Measurements from ENCODE around the gene SLF2. TPM values are rescaled to one million over a fixed set of nuclear protein-coding genes. Genes with fewer than 3 reads are reported as not detected.
A peak's percentile ranks its signal among the peaks of the same experiment; 100 is the strongest.

SLF2 gene
- total RNA-seq, 2 experiments from 2014 or later = 30.9 to 34.3 TPM

GRCh38 chr10:100982916-100983830 is 70.4 kb downstream of the SLF2 start:
- Mint-ChIP-seq H3K9me3 (ENCODE audit: low read depth) (no peaks in the 10 kb centered on the region), H3K4me3 (no peak overlapping the region), H3K36me3 (ENCODE audit: low read depth) (peaks cover 22% of the 10 kb centered on the region), H3K4me1 (peaks cover 19% of the 10 kb centered on the region), H3K27me3 (no peaks in the 10 kb centered on the region), H3K27ac (no peak overlapping the region)
- POLR2A ChIA-PET = no interaction called here
- DNase-seq = no peak
- intact Hi-C loops (cut with DNase I, micrococcal nuclease) = no loop called here
- no peak for ATAC-seq
- CTCF ChIA-PET = interaction anchor here (0.7 kb wide), 2 partner anchors 232 to 305 kb away, joined by 3 read pairs; no protein-coding TSS in a partner anchor

DNA sequence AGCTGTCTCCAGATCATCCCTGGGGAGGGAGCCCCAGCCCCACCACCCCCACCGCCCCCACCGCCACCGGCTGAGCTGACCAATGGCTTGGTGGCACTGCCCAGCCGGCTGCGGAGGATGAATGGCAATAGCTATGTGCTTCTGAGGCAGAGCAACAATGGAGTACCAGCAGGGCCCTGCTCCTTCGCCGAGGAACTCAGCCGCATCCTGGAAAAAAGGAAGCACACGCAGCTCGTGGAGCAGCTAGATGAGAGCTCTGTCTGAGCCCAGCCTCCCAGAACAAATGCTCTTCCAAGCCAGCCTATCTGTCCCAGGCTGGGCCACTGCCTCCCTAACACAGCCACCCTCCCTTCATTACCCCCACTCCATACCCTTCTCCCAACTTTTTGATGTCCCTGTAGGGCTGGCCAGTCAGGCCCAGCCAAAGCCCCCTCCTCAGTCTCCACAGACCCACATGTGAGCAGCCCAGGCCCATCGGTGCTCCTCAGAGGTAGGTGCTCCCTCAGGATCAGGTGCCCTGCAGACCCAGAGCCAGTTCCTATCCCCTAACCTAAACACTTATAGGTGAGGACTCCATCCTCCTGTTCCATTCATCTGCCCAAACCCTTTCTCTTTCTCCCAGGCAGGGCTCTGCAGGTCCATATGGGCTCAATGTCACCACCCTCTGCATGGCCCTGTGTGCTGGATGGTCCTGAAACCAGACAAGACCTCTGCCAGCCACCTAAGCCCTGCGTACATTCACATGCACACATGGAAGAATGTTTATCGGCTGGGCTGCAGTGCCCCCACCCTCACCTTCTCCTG is 71.3 kb downstream of the SLF2 start:
- ChIA-PET POLR2A (no interaction called here), CTCF (no interaction called here)
- Mint-ChIP-seq H3K9me3 (ENCODE audit: low read depth) (no peaks in the 10 kb centered on the region), H3K4me3 (no peak overlapping the region), H3K27me3 (no peaks in the 10 kb centered on the region), H3K27ac (no peak overlapping the region), H3K4me1 (peaks cover 24% of the 10 kb centered on the region), H3K36me3 (ENCODE audit: low read depth) (peaks cover 22% of the 10 kb centered on the region)
- intact Hi-C loops (cut with DNase I, micrococcal nuclease) = no loop called here
- peak; percentile 1 for DNase-seq
- no peak for ATAC-seq

- ChIA-PET CTCF (interaction anchor here (1.7 to 4.7 kb wide), 2 partner anchors 13 to 30 kb away, joined by 5 to 42 read pairs; partner anchors contain the start of gene LZTS2), POLR2A (no interaction called here)
- H3K27me3 Mint-ChIP-seq = no peaks in the 10 kb centered on the region
- H3K36me3 Mint-ChIP-seq (ENCODE audit: low read depth) = peaks cover 29% of the 10 kb centered on the region
- no peak for ATAC-seq
- intact Hi-C loops (cut with DNase I, micrococcal nuclease) = no loop called here
- no peaks in the 10 kb centered on the region for H3K9me3 Mint-ChIP-seq (ENCODE audit: low read depth)
- no peak for DNase-seq
- H3K4me3 Mint-ChIP-seq = no peak overlapping the region
- H3K4me1 Mint-ChIP-seq = peaks cover 31% of the 10 kb centered on the region
- H3K27ac Mint-ChIP-seq = no peak overlapping the region
These were observed 72.0 kb downstream of the SLF2 start for GRCh38 chr10:100984672-100985177.

DNA sequence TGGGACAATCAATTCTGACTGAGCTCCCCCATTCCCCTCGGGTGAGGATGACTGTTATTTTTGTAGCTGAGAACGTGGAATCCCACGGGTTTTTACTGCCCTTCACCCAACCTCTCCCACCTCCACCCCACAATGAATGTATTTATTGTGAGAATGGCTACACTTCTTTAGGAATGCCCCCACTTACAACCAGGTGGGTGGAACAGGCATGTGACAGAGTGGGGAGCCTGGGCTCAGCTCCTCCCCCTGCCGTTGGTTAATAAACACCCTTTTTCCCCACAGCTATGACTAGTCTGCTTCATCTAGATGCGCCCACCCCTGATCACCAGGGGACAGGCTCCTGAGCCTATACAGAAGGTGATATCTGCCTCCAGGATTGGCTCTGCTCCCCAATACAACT is 72.6 kb downstream of the SLF2 start:
- no peak for ATAC-seq
- Mint-ChIP-seq H3K4me1 (peaks cover 34% of the 10 kb centered on the region), H3K4me3 (peak overlapping the region; percentile 100), H3K36me3 (ENCODE audit: low read depth) (peaks cover 31% of the 10 kb centered on the region), H3K27me3 (no peaks in the 10 kb centered on the region), H3K9me3 (ENCODE audit: low read depth) (no peaks in the 10 kb centered on the region), H3K27ac (no peak overlapping the region)
- no peak for DNase-seq
- CTCF ChIA-PET = interaction anchor here (1.7 to 4.7 kb wide), 2 partner anchors 12 to 30 kb away, joined by 5 to 42 read pairs; partner anchors contain the start of gene LZTS2
- intact Hi-C loops (cut with DNase I, micrococcal nuclease) = no loop called here
- POLR2A ChIA-PET = no interaction called here

- intact Hi-C loops (cut with DNase I, micrococcal nuclease) = no loop called here
- no peaks in the 10 kb centered on the region for H3K27me3 Mint-ChIP-seq
- peaks cover 43% of the 10 kb centered on the region for H3K4me1 Mint-ChIP-seq
- ChIA-PET CTCF (interaction anchor here (0.6 to 4.7 kb wide), 8 partner anchors 11 to 854 kb away, joined by 3 to 42 read pairs (median 3); partner anchors contain the start of genes LZTS2 and SEMA4G), POLR2A (interaction anchor here (0.7 kb wide), 1 partner anchor 78 kb away, joined by 3 read pairs; no protein-coding TSS in a partner anchor)
- peak overlapping the region; percentile 94 for H3K27ac Mint-ChIP-seq
- DNase-seq = no peak
- ATAC-seq = no peak
- H3K9me3 Mint-ChIP-seq (ENCODE audit: low read depth) = no peaks in the 10 kb centered on the region
- peak overlapping the region; percentile 100 for H3K4me3 Mint-ChIP-seq
- peaks cover 40% of the 10 kb centered on the region for H3K36me3 Mint-ChIP-seq (ENCODE audit: low read depth)
These were observed 73.8 kb downstream of the SLF2 start for GRCh38 chr10:100986623-100986951.

DNA sequence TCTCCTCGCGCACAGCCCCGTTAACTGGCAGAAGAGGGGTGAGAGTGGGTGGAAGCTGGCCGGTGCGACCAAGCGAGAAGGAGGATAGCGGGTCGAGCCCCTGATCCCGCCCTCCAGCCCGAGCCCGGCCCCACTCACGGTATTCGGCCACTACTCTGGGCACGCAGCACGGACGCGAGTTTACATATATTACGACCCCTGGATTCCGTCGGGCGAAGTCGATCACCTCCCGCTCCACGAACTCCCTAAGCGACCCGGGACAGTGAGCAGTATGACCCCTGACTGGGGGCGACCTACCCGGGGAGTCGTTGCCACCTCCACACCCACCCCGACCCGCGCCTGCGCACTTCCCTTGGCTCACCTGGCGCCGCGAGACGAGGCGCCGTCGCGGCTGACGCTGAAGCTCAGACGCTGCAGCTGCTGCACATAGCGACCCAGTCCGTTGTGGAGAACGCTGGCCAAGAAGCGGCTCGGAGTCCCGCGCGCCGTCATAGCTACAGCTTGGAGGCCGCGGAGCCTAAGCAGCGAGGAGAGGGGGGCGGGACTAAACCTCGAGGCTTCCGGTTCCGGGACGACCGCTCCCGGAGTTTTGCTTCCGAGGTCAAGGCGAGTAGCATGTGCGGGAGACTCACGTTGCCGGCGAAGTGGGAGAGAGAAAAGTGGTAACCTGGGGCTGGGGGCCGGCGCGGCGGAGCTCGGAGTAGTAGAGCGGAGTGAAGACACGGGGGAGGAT is 74.4 kb downstream of the SLF2 start, which contains the start of the genes MRPL43 and TWNK:
TSS of gene MRPL43 (minus strand) at position 546 of the 733 bp plus-strand sequence. CDS start at position 492, 54 bp downstream.
TSS of gene TWNK (plus strand) at position 592 of the 733 bp plus-strand sequence. CDS start 668 bp downstream, outside the sequence.
- ChIA-PET CTCF (interaction anchor here (0.6 to 4.7 kb wide), 8 partner anchors 10 to 854 kb away, joined by 3 to 42 read pairs (median 3); partner anchors contain the start of genes LZTS2 and SEMA4G), POLR2A (no interaction called here)
- Mint-ChIP-seq H3K27ac (peak within 1 kb of the TSS; percentile 94), H3K27me3 (no peaks in the 10 kb centered on the region), H3K4me3 (peak within 1 kb of the TSS; percentile 100), H3K36me3 (ENCODE audit: low read depth) (peaks cover 40% of the 10 kb centered on the region), H3K9me3 (ENCODE audit: low read depth) (no peaks in the 10 kb centered on the region), H3K4me1 (peaks cover 43% of the 10 kb centered on the region)
- ATAC-seq = peak; percentile 98
- DNase-seq = peak; percentile 93
- intact Hi-C loops (cut with DNase I, micrococcal nuclease) = loop anchor here (1.0 kb wide), 9 partner anchors 10 to 601 kb away; partner anchors contain the start of genes PDZD7 (in 2 of the 2), SFXN3 (in 2 of the 2), SLF2 (in 2 of the 2) and DPCD (in 1 of the 2)

- POLR2A ChIA-PET = no interaction called here
- Mint-ChIP-seq H3K36me3 (ENCODE audit: low read depth) (peaks cover 37% of the 10 kb centered on the region), H3K9me3 (ENCODE audit: low read depth) (no peaks in the 10 kb centered on the region), H3K27me3 (no peaks in the 10 kb centered on the region), H3K27ac (peak overlapping the region; percentile 94), H3K4me3 (peak overlapping the region; percentile 100), H3K4me1 (peaks cover 43% of the 10 kb centered on the region)
- peak; percentile 22 for ATAC-seq
- CTCF ChIA-PET = interaction anchor here (0.6 to 4.7 kb wide), 4 partner anchors 10 to 77 kb away, joined by 3 to 42 read pairs (median 3); partner anchors contain the start of gene LZTS2
- intact Hi-C loops (cut with DNase I, micrococcal nuclease) = loop anchor here (1.0 kb wide), 9 partner anchors 10 to 601 kb away; partner anchors contain the start of genes PDZD7 (in 2 of the 2), SFXN3 (in 2 of the 2), SLF2 (in 2 of the 2) and DPCD (in 1 of the 2)
- DNase-seq = no peak
These were observed 74.9 kb downstream of the SLF2 start for GRCh38 chr10:100987685-100988049.

- POLR2A ChIA-PET = no interaction called here
- intact Hi-C loops (cut with DNase I, micrococcal nuclease) = no loop called here
- DNase-seq (no peak), ATAC-seq (no peak)
- CTCF ChIA-PET = interaction anchor here (0.6 to 4.7 kb wide), 4 partner anchors 9 to 78 kb away, joined by 3 to 42 read pairs (median 4); partner anchors contain the start of gene LZTS2
- Mint-ChIP-seq H3K36me3 (ENCODE audit: low read depth) (peaks cover 40% of the 10 kb centered on the region), H3K4me1 (peaks cover 43% of the 10 kb centered on the region), H3K27ac (no peak overlapping the region), H3K9me3 (ENCODE audit: low read depth) (no peaks in the 10 kb centered on the region), H3K4me3 (peak overlapping the region; percentile 100), H3K27me3 (no peaks in the 10 kb centered on the region)
These were observed 75.4 kb downstream of the SLF2 start for GRCh38 chr10:100988166-100988565.

GRCh38 chr10:100989088-100989487 is 76.3 kb downstream of the SLF2 start:
- H3K27me3 Mint-ChIP-seq = no peaks in the 10 kb centered on the region
- H3K27ac Mint-ChIP-seq = no peak overlapping the region
- ChIA-PET POLR2A (no interaction called here), CTCF (interaction anchor here (0.8 to 4.7 kb wide), 2 partner anchors 9 to 54 kb away, joined by 3 to 42 read pairs; partner anchors contain the start of gene LZTS2)
- no peak for DNase-seq
- ATAC-seq = no peak
- peak overlapping the region; percentile 100 for H3K4me3 Mint-ChIP-seq
- intact Hi-C loops (cut with DNase I, micrococcal nuclease) = no loop called here
- peaks cover 43% of the 10 kb centered on the region for H3K4me1 Mint-ChIP-seq
- H3K9me3 Mint-ChIP-seq (ENCODE audit: low read depth) = no peaks in the 10 kb centered on the region
- H3K36me3 Mint-ChIP-seq (ENCODE audit: low read depth) = peaks cover 45% of the 10 kb centered on the region

- DNase-seq (no peak), ATAC-seq (no peak)
- Mint-ChIP-seq H3K4me3 (no peak overlapping the region), H3K27ac (peak overlapping the region; percentile 11), H3K27me3 (no peaks in the 10 kb centered on the region), H3K36me3 (ENCODE audit: low read depth) (peaks cover 40% of the 10 kb centered on the region), H3K4me1 (peaks cover 34% of the 10 kb centered on the region), H3K9me3 (ENCODE audit: low read depth) (no peaks in the 10 kb centered on the region)
- POLR2A ChIA-PET = no interaction called here
- intact Hi-C loops (cut with DNase I, micrococcal nuclease) = no loop called here
- CTCF ChIA-PET = interaction anchor here (1.4 kb wide), 1 partner anchor 20 kb away, joined by 3 read pairs; no protein-coding TSS in a partner anchor
These were observed 81.4 kb downstream of the SLF2 start for GRCh38 chr10:100993986-100994708.
